Calu3 (cell line): Measurements from ENCODE around the gene TIAL1. TPM values are rescaled to one million over a fixed set of nuclear protein-coding genes. Genes with fewer than 3 reads are reported as not detected.

Experiments used
- BruUV-seq: library from RNA; stranded (reverse); fragments of 400-500 nt; replicated peaks from 2 replicates; lab custom pipeline; 2021; lab: Mats Ljungman, UMichigan
- CTCF ChIA-PET: fragments of 300-600 bp; sonication (Branson Sonifier 250); formaldehyde crosslinking; loops from one replicate; lab custom pipeline; 2022; ENCODE audit warnings: antibody characterized with exemption; lab: Charles Lee
- DNase-seq: peaks from one replicate; pipeline ENCODE4 v3.0.0; 2022
- H3K27ac Mint-ChIP-seq: one replicate; pipeline ENCODE4 v1.8.0; 2022; ENCODE audit warnings: mixed read lengths; ENCODE audit not compliant: unreplicated experiment
- H3K27me3 Mint-ChIP-seq: one replicate; pipeline ENCODE4 v1.8.0; 2022; ENCODE audit warnings: mixed read lengths; ENCODE audit not compliant: unreplicated experiment
- H3K36me3 Mint-ChIP-seq: one replicate; pipeline ENCODE4 v1.8.0; 2022; ENCODE audit warnings: mild to moderate bottlenecking, moderate library complexity, mixed read lengths; ENCODE audit not compliant: insufficient read depth, unreplicated experiment
- H3K4me1 Mint-ChIP-seq: one replicate; pipeline ENCODE4 v1.8.0; 2022; ENCODE audit warnings: mild to moderate bottlenecking, low read depth, mixed read lengths; ENCODE audit not compliant: unreplicated experiment
- H3K4me3 Mint-ChIP-seq: one replicate; pipeline ENCODE4 v1.8.0; 2022; ENCODE audit warnings: mild to moderate bottlenecking, low read depth, moderate library complexity, mixed read lengths; ENCODE audit not compliant: unreplicated experiment
- H3K9me3 Mint-ChIP-seq: one replicate; pipeline ENCODE4 v1.8.0; 2022; ENCODE audit warnings: low read depth, mixed read lengths; ENCODE audit not compliant: unreplicated experiment
- CTCF ChIP-seq: fragments of 200-600 bp; IDR thresholded peaks from one replicate; pipeline ENCODE4 v1.8.0; 2022; ENCODE audit warnings: antibody characterized with exemption; ENCODE audit not compliant: unreplicated experiment
- intact Hi-C: fragments of 100-400 bp; cut with micrococcal nuclease; formaldehyde crosslinking; loops from one replicate; pipeline ENCODE4 v1.10.0; 2022; ENCODE audit not compliant: unreplicated experiment
- total RNA-seq: library from RNA; stranded (reverse); gene quantifications from 2 replicates; pipeline ENCODE4 v1.2.3, GENCODE V29; 2022

TIAL1 gene
- total RNA-seq, 1 experiment from 2014 or later: 82.6 TPM

GRCh38 chr10:119523895-119524719, 72.7 kb downstream of the TIAL1 start:
- no peak for DNase-seq
- CTCF ChIA-PET: no interaction called here
- Mint-ChIP-seq H3K36me3 (no peaks in the 10 kb centered on the region), H3K4me3 (no peak overlapping the region), H3K27ac (no peak overlapping the region), H3K9me3 (no peaks in the 10 kb centered on the region), H3K27me3 (no peaks in the 10 kb centered on the region), H3K4me1 (no peaks in the 10 kb centered on the region)
- BruUV-seq: no TSS peak
- intact Hi-C loops: no loop called here
- TF ChIP-seq CTCF: no peak

Other genes with a start within 250 kb of the TIAL1 start
- 8.3 and 10.8 TPM in 2 replicates for gene RGS10, start 54.2 kb downstream of the TIAL1 start, total RNA-seq
- 29.6 and 35.2 TPM in 2 replicates for gene BAG3, start 54.4 kb upstream of the TIAL1 start, total RNA-seq
- gene INPP5F, start 129.1 kb upstream of the TIAL1 start, total RNA-seq: 6.9 and 7.3 TPM in 2 replicates